ENCODE data around the gene NCF4.

NCF4 gene

GRCh38 chr22:36901411-36902142, 40.8 kb downstream of the NCF4 start:
- Mint-ChIP-seq H3K27me3 (peaks cover 67% of the 10 kb centered on the region), H3K4me1 (peaks cover 8% of the 10 kb centered on the region), H3K27ac (peak overlapping the region; percentile 77), H3K36me3 (no peaks in the 10 kb centered on the region), H3K9me3 (peaks cover 10% of the 10 kb centered on the region), H3K4me3 (no peak overlapping the region)
- CTCF ChIA-PET = no interaction called here
- DNase-seq = peak; percentile 27

DNA sequence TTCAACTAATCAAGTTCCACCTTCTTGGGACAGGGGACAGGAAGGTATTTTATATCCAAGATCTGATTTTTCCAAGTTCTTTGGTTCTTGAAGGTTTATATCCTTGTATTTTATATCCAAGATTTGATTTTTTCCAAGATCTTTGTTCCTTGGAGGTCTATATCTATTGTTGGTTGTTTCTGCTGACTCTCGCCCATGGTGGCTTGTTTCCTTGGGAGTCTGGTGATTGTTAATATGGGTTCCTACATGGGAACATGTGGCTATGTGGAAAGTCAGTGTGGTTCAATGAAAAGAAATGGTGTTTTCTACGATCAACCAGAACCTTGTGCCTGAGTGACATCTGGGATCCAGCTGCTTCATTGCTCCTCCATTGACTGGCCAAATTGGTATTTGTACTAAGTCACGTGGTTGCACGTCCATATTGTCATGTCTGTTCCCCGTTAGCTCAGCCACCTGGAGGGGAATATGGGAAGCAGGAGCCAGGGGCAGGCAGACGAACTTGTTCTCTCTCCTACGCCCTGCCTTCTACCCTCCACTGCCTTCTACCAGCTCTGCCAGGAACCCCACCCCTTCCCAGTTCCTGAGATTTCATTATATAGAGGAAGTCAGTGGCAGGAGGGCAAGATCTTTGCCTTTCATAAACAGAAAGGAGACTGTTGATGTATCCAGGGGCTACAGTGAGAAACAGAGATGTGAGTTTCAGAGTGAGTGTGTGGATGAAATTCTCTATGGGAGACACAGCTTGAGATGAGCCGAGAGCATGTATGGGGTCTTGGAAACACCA, 41.5 kb downstream of the NCF4 start:
- Mint-ChIP-seq H3K4me3 (no peak overlapping the region), H3K27ac (no peak overlapping the region)
- CTCF ChIA-PET = no interaction called here

GRCh38 chr22:36904260-36904880, 43.6 kb downstream of the NCF4 start:
- Mint-ChIP-seq H3K27ac (no peak overlapping the region), H3K9me3 (peaks cover 7% of the 10 kb centered on the region), H3K4me1 (peaks cover 8% of the 10 kb centered on the region), H3K27me3 (peaks cover 54% of the 10 kb centered on the region), H3K36me3 (no peaks in the 10 kb centered on the region), H3K4me3 (no peak overlapping the region)
- CTCF ChIA-PET = interaction anchor here (1.1 kb wide), 1 partner anchor 48 kb away, joined by 3 read pairs; no protein-coding TSS in a partner anchor
- DNase-seq = no peak

More for the DNA sequence above, 41.5 kb downstream of the NCF4 start:
- H3K27me3 Mint-ChIP-seq = peaks cover 59% of the 10 kb centered on the region
- H3K36me3 Mint-ChIP-seq = no peaks in the 10 kb centered on the region
- no peak for DNase-seq
- H3K4me1 Mint-ChIP-seq = peaks cover 8% of the 10 kb centered on the region
- H3K9me3 Mint-ChIP-seq = peaks cover 7% of the 10 kb centered on the region

GRCh38 chr22:36907253-36908195, 46.7 kb downstream of the NCF4 start:
- Mint-ChIP-seq H3K27me3 (peaks cover 45% of the 10 kb centered on the region), H3K36me3 (no peaks in the 10 kb centered on the region), H3K27ac (no peak overlapping the region), H3K9me3 (no peaks in the 10 kb centered on the region), H3K4me3 (no peak overlapping the region), H3K4me1 (no peaks in the 10 kb centered on the region)
- CTCF ChIA-PET = interaction anchor here (0.7 kb wide), 1 partner anchor 30 kb away, joined by 3 read pairs; no protein-coding TSS in a partner anchor
- DNase-seq = no peak

DNA sequence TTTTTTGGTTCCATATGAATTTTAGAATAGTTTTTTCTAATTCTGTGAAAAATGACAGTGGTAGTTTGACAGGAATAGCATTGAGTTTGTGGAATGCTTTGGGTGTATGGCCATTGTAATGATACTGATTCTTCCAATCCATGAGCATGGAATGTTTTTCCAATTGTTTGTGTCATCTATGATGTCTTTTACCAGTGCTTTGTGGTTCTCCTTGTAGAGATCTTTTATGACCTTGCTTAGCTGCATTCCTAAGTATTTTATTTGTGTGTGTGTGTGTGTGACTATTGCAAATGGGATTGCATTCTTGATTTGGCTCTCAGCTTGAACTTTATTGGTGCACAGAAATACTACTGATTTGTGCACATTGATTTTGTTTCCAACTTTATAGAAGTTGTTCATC, 49.7 kb downstream of the NCF4 start:
- no peak for DNase-seq
- Mint-ChIP-seq H3K9me3 (no peaks in the 10 kb centered on the region), H3K4me1 (no peaks in the 10 kb centered on the region), H3K36me3 (no peaks in the 10 kb centered on the region), H3K4me3 (no peak overlapping the region), H3K27ac (no peak overlapping the region), H3K27me3 (peaks cover 38% of the 10 kb centered on the region)
- CTCF ChIA-PET = no interaction called here

GRCh38 chr22:36911887-36912661, 51.3 kb downstream of the NCF4 start:
- Mint-ChIP-seq H3K36me3 (no peaks in the 10 kb centered on the region), H3K4me1 (no peaks in the 10 kb centered on the region), H3K27ac (no peak overlapping the region), H3K4me3 (no peak overlapping the region), H3K9me3 (no peaks in the 10 kb centered on the region), H3K27me3 (peaks cover 36% of the 10 kb centered on the region)
- CTCF ChIA-PET = no interaction called here
- no peak for DNase-seq

DNA sequence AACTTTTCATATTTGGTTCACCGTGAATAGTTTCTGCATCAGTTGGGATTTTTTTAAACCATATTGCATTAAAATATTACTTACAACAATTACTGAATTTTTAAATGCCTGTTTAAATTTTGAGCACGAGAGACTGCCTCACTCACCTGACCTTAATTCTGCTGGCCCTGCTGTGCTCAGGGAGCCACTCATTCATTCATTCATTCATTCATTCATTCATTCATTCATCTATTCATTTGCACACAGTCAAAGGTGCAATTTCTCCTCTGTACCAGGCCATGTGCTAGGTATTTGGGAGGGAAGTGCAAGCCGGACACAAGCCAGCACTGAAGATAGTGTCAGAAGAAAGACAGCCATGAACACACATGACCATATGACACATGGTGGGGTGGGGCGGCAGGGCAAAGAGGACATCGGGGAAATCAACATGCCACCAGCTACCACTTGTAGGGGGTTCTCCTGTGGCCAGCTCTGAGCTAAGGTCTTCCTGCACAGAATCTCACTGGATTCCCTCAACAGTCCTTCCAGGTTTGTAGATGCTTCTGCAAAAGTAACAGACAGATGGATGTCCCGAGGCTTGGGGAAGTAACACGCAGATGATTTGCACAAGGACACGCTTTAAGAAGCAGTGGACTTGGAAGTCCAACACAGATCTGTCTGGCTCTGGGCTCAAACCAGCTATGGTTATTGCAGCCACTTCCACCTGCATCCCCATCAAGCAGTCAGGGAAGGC, 52.1 kb downstream of the NCF4 start:
- H3K36me3 Mint-ChIP-seq = no peaks in the 10 kb centered on the region
- H3K9me3 Mint-ChIP-seq = no peaks in the 10 kb centered on the region
- no peak for DNase-seq
- no peak overlapping the region for H3K27ac Mint-ChIP-seq
- CTCF ChIA-PET = no interaction called here
- peaks cover 43% of the 10 kb centered on the region for H3K27me3 Mint-ChIP-seq
- no peak overlapping the region for H3K4me3 Mint-ChIP-seq
- no peaks in the 10 kb centered on the region for H3K4me1 Mint-ChIP-seq

GRCh38 chr22:36913427-36914389, 52.9 kb downstream of the NCF4 start, which contains the start of gene CSF2RB:
TSS of gene CSF2RB (plus strand) at chr22:36913628. CDS start at chr22:36922208, 8,580 bp downstream.
- no peaks in the 10 kb centered on the region for H3K9me3 Mint-ChIP-seq
- H3K4me3 Mint-ChIP-seq = no peak within 1 kb of the TSS
- CTCF ChIA-PET = no interaction called here
- H3K36me3 Mint-ChIP-seq = no peaks in the 10 kb centered on the region
- no peak for DNase-seq
- H3K4me1 Mint-ChIP-seq = no peaks in the 10 kb centered on the region
- peaks cover 44% of the 10 kb centered on the region for H3K27me3 Mint-ChIP-seq
- H3K27ac Mint-ChIP-seq = no peak within 1 kb of the TSS

GRCh38 chr22:36914390-36914752, 53.6 kb downstream of the NCF4 start:
- no peak for DNase-seq
- Mint-ChIP-seq H3K4me3 (no peak overlapping the region), H3K4me1 (no peaks in the 10 kb centered on the region), H3K36me3 (no peaks in the 10 kb centered on the region), H3K27ac (no peak overlapping the region), H3K27me3 (peaks cover 51% of the 10 kb centered on the region), H3K9me3 (no peaks in the 10 kb centered on the region)
- CTCF ChIA-PET = no interaction called here

- no peak for DNase-seq
- no peaks in the 10 kb centered on the region for H3K36me3 Mint-ChIP-seq
- CTCF ChIA-PET = no interaction called here
- peaks cover 51% of the 10 kb centered on the region for H3K27me3 Mint-ChIP-seq
- H3K9me3 Mint-ChIP-seq = no peaks in the 10 kb centered on the region
- H3K27ac Mint-ChIP-seq = no peak overlapping the region
- no peak overlapping the region for H3K4me3 Mint-ChIP-seq
- no peaks in the 10 kb centered on the region for H3K4me1 Mint-ChIP-seq
Measured at GRCh38 chr22:36916034-36916433, 55.2 kb downstream of the NCF4 start.

DNA sequence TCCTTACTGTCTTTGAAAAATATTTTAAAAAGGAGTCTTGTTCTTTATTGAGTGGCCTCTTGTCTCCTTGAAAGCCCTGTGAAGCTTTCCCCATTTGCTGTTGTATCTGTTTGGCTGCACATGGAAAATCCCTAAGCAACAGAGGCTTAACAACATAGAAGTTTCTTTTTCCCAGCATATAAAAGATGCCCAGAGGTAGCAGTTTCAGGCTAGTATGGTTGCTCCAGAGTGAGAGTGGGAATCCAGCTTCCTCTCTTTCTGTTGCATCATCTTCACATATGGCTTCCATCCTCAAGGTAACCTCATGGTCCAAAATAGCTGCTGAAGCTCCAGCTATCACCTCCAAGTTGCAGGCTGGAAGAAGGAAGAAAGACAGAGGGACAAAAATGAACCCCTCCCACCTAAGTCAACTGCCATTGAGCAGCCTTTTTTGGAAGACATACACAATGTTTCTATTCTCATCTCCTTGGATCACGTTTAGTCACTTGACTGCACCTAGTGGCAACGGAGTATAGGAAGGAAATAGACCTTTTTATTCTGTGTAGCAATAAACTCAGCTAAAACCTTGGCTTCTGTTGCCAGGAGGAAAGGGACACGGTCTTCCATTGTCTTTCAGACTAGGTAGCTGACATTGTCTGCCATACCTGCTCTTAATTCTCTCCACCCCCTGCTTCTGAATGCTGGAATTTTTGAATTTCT, 57.9 kb downstream of the NCF4 start:
- CTCF ChIA-PET = interaction anchor here (0.9 kb wide), 1 partner anchor 63 kb away, joined by 3 read pairs; no protein-coding TSS in a partner anchor
- Mint-ChIP-seq H3K36me3 (no peaks in the 10 kb centered on the region), H3K9me3 (no peaks in the 10 kb centered on the region), H3K27ac (no peak overlapping the region), H3K4me1 (no peaks in the 10 kb centered on the region), H3K4me3 (no peak overlapping the region), H3K27me3 (peaks cover 30% of the 10 kb centered on the region)
- no peak for DNase-seq
